Right lung (tissue), 5 donors: ENCODE results near the gene SVIL. TPM values are rescaled to one million over a fixed set of nuclear protein-coding genes. Genes with fewer than 3 reads are reported as not detected.
"Not testable (repeated sequence)": the region's sequence is repeated elsewhere in the genome, so short reads cannot be mapped to it uniquely, and the experiment has no call there.

Experiments
- DNase-seq, 2 donors: peaks; one replicate each; pipeline ENCODE4 v3.0.0-alpha.2; 2013
- polyA plus RNA-seq, 5 donors: library from polyadenylated mRNA; unstranded; fragments of 120-200 nt; gene quantifications; one replicate each; pipeline versions ENCODE4 v1.2.1 to v1.2.3, GENCODE V29; 2013; ENCODE audit warnings: inconsistent platforms in 1 of 5, low replicate concordance in 1 of 5; ENCODE audit not compliant: insufficient read length in 5 of 5, insufficient read depth in 1 of 5

Gene SVIL
- polyA plus RNA-seq, 5 donors: 41.1 to 59.5 (median 47.9) TPM

GRCh38 chr10:29622382-29622922, 12.3 kb downstream of the SVIL start:
- DNase-seq: no peak

DNA sequence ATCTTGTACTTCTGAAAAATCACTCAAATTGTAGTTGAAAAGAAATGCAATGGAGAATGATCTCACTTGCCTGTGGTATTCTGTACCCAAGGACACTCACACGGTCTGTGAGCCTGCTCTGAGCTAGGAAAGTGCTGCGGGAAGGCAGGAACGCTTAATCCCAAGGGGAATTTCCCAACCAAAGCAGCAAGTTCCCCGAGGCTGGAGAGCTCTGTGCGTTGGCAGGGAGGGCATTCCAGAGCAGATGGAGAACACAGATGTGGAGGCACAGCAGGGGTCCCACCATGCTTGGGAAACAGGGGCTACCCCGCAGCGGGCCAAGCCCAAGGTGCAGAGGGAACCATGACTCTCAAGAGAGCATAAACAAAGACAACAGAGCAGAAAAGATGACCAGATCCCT, 13.6 kb downstream of the SVIL start:
- no peak for DNase-seq

DNA sequence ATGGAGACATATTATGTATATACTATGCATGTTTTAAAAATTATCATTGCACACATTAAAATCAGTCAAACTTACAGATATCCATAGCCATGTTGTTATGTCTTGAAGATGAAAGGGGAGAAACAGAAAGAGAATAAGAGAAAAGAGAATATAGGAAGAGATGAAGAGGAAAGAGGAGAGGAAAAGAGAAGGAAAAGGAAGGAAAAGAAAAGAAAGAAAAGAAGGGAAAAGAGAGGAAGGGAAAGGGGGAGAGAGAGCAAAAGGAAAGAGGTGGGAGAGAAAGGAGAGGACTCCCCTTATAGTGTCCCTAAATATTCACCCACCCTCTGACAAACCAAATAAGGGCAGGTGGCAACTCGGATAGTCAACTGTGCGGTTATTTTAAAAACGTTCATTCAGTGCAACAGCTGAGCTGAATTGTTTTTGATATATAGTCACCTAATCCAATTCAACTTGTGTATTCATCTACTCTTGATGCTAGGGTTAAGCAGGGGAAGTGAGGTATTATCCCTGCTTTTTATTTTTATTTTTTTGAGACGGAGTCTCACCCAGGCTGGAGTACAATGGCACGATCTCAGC, 14.6 kb downstream of the SVIL start:
- DNase-seq: no peak

DNA sequence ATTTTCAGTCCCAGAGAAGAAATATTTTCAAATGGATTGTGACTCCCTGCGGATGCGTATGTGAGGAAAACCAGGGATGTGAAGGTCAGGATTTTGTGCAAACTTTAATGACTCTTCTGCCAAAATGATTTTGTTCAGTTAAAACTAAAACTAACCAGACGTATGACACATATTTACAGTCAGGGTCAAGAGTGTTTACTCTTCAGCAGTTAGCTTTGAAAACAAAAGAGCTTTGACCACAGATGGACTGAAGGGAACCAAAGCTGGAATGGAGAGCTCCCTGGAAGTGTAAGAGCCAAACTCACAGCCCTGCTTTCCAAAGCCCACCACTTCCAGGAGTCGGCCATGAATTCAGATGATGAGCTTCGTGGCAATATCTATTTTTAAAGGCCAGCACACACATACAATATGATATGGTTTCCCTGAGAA, 15.5 kb downstream of the SVIL start:
- DNase-seq: no peak

DNA sequence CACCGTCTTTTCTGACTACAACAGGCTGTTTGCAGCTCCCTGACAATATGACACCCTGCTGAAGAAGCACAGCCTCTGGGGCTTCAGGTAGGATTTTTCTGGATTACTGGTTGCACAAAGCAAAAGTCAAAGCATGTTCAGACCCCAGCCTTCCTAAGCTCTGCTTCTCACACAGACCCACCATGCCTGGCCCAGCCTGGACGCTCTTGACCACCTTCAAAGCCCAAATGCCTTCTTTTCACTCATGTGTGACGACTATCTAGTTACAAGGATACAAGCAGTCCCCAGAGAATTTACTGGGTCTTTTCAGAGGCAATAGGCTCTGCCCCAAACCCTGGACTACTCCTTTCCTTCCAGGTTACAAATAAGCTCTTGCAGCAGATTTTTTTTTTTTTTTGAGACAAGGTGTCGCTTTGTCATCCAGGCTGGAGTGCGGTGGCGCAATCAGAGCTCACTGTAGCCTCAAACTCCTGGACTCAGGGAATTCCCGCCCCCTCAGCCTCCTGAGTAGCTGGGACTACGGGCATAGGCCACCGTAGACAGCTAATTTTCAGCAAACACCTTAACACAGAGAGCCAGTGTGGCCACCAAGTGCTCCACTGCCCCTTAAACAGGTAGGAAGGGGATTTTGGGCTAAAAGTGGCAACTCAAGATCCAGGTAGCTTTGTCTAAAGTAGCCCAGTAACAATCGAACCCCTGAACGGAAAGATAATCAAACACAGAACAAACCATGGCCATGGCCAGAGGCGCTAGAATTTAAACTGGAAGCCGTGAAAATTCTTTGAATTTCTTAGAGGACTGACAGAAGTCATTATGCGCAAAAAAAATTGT, 16.2 kb downstream of the SVIL start:
- DNase-seq: no peak

DNA sequence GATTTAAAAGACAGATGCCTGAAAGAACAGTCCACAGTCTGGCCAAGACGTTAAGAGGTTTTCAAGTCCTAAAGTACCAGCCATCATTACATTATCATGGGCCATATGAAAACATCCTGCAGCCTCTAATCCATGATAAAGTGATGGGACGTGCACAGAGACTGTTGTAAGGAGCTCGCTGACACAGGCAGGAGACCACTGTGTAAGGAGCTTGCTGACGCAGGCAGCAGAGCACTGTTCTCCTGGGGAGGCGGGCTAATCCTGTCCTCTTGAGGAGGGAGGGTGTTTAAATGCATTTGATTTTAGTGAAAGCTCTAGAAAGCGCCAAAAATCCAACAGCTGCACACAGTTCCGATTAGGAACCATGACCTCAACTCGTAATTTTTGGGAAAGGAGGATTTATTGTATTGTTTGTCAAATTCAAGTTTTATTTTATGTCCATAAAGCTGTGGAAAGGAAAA, 16.9 kb downstream of the SVIL start:
- no peak for DNase-seq

- DNase-seq: no peak
Measured at GRCh38 chr10:29616542-29616941, 18.2 kb downstream of the SVIL start.

DNA sequence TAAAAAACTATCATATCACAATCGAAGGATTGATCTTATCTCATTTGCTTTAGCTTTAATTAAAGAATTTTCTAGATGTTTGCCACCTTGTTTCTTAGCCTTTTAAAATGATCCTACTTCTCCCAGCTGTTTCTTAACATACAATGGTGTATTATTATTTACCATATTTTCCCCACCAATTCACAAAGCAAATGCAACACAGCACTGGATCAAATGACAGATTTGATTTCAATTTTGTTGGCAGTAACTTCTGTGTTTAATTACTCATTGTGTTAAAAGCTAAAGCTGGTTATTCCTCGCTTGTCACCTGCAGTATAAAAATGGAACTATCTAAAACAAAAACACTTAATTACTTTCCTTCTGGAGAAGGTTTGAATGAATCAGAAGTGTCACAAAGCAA, 19.6 kb downstream of the SVIL start:
- DNase-seq: no peak

- DNase-seq: not testable (repeated sequence)
Measured at GRCh38 chr10:29614289-29614688, 20.5 kb downstream of the SVIL start.

DNA sequence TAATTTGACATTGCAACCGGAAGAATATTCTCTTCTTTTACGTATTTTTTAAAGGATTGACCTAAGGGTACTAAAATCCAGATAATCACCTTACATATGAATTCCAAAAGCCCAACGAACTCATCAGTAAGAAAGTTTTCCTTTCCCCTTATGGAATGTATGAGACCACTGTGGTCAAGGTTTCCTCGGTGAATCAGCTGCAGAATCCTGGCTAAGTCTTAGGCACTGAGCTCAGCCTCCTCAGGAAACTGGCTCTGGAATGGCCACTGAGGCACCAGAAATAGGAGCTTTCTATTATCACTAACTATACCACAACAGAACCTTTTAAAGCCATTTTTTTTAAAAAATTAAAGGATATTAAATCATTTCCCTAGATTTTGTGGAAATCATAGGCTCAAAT, 21.0 kb downstream of the SVIL start:
- no peak for DNase-seq

GRCh38 chr10:29613196-29613595, 21.6 kb downstream of the SVIL start:
- no peak for DNase-seq

- DNase-seq: no peak
Measured at GRCh38 chr10:29612657-29613056, 22.1 kb downstream of the SVIL start.

- no peak for DNase-seq
Measured at GRCh38 chr10:29611781-29612381, 22.9 kb downstream of the SVIL start.

- no peak for DNase-seq
Measured at GRCh38 chr10:29610876-29611647, 23.7 kb downstream of the SVIL start.

GRCh38 chr10:29610331-29610730, 24.4 kb downstream of the SVIL start:
- not testable (repeated sequence) for DNase-seq

DNA sequence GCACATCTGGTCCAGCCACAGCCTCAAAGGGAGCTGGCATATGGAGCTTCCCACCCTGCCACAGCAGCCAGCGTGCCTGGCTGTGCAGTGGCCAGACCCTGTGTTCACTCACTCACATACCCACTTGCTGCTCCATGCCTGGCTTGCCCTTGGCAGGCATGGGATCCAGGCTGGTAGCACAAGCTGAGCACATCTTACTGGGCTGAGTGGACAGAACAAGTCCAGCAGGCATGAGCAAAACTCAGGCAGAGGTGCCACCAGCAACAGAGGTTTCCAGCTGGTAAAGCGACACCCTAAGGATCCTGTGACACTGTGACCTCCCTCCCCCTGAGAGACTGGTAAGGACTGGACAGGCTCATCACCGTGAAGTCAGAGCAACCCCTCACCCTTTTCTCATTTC, 25.1 kb downstream of the SVIL start:
- DNase-seq: no peak

- no peak for DNase-seq
Measured at GRCh38 chr10:29608476-29609301, 26.1 kb downstream of the SVIL start.

DNA sequence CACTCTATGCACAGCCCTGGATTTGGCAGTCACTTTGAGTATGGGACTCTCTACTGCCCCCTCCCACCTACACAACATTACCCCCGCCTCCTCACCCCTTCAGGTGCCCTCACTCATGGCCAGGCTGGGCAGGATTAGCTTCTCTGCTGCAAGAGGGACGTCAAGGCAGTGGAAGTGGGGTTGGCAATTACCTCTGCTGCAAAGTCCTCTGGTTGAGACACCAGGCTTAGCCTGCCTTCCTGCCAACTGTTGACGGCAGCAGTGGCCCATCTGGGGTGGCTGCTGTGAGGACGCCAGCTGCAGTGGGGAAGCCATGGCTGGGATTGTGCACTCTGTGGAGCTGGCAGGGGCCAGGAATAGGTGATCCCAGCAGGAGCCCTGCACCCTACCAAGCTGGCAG, 26.7 kb downstream of the SVIL start:
- DNase-seq: no peak

GRCh38 chr10:29607576-29607975, 27.2 kb downstream of the SVIL start:
- DNase-seq: no peak

DNA sequence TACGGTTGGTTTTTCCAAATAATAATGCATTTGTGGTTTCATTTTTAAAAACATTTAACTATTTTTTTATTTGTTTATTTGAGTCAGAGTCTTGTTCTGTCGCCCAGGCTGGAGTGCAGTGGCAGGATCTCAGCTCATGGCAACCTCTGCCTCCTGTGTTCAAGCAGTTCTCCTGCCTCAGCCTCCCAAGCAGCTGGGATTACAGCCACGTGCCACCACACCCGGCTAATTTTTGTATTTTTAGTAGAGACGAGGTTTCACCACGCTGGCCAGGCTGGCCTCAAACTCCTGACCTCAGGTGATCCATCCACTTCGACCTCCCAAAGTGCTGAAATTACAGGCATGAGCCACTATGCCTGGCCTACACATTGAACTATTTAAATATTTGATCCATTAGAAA, 28.1 kb downstream of the SVIL start:
- not testable (repeated sequence) for DNase-seq

DNA sequence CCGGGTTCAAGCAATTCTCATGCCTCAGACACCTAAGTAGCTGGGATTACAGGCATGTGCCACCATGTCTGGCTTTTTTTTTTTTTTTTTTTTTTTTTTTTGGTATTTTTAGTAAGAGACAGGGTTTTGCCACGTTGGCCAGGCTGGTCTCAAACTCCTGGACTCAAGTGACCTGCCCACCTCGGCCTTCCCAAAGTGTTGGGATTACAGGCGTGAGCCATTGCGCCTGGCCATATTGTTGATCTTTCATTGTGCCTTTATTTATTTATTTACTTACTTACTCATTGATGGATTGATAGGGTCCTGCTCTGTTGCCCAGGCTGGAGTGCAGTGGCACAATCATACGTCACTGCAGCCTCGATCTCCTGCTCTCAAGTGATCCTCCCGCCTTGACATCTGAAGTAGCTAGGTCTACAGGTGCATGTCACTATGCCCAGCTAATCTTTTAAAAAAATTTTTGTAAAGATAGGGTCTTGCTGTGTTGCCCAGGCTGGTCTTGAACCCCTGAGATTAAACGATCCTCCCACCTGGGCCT, 30.4 kb downstream of the SVIL start:
- no peak for DNase-seq
